ENCODE measurements around the gene PTTG1IP. TPM values are rescaled to one million over a fixed set of nuclear protein-coding genes. Genes with fewer than 3 reads are reported as not detected.

The PTTG1IP gene
- total RNA-seq, 1 donor from 2014 or later, result 98.1 TPM

- no peak overlapping the region for H3K9ac ChIP-seq (ENCODE audit: low read depth in 1 of 3, low read length in 3 of 3)
- no peak overlapping the region for H3K27ac ChIP-seq (ENCODE audit: low read depth, low read length)
- no peaks in the 10 kb centered on the region for H3K9me3 ChIP-seq (ENCODE audit: control insufficient read depth in 3 of 3, low read length in 3 of 3)
- H3K36me3 ChIP-seq (ENCODE audit: control insufficient read depth in 3 of 3, insufficient read depth in 3 of 3, low read length in 3 of 3), result peaks cover 0 to 9% (median 7%) of the 10 kb centered on the region in 3 donors
- peaks cover 0 to 5% (median 0%) of the 10 kb centered on the region in 3 donors for H3K4me1 ChIP-seq (ENCODE audit: control insufficient read depth in 3 of 3, insufficient read depth in 3 of 3, low read length in 3 of 3)
- peak overlapping the region in 1 of 3 donors; percentile 6 for H3K4me3 ChIP-seq (ENCODE audit: low read length in 3 of 3)
- H3K27me3 ChIP-seq (ENCODE audit: control insufficient read depth in 3 of 3, insufficient read depth in 3 of 3, low read length in 3 of 3), result peaks cover 8 to 27% (median 10%) of the 10 kb centered on the region in 3 donors
Observed at GRCh38 chr21:44902268-44903049, 29.0 kb upstream of the PTTG1IP start.

GRCh38 chr21:44901391-44902074, 28.0 kb upstream of the PTTG1IP start:
- H3K36me3 ChIP-seq (ENCODE audit: control insufficient read depth in 3 of 3, insufficient read depth in 3 of 3, low read length in 3 of 3), result peaks cover 0 to 9% (median 7%) of the 10 kb centered on the region in 3 donors
- peaks cover 0 to 5% (median 0%) of the 10 kb centered on the region in 3 donors for H3K4me1 ChIP-seq (ENCODE audit: control insufficient read depth in 3 of 3, insufficient read depth in 3 of 3, low read length in 3 of 3)
- peaks cover 8 to 25% (median 13%) of the 10 kb centered on the region in 3 donors for H3K27me3 ChIP-seq (ENCODE audit: control insufficient read depth in 3 of 3, insufficient read depth in 3 of 3, low read length in 3 of 3)
- no peak overlapping the region for H3K4me3 ChIP-seq (ENCODE audit: low read length in 3 of 3)
- no peak overlapping the region for H3K27ac ChIP-seq (ENCODE audit: low read depth, low read length)
- no peaks in the 10 kb centered on the region for H3K9me3 ChIP-seq (ENCODE audit: control insufficient read depth in 3 of 3, low read length in 3 of 3)
- H3K9ac ChIP-seq (ENCODE audit: low read depth in 1 of 3, low read length in 3 of 3), result no peak overlapping the region

GRCh38 chr21:44900559-44901251, 27.2 kb upstream of the PTTG1IP start:
- Histone ChIP-seq H3K4me1 (ENCODE audit: control insufficient read depth in 3 of 3, insufficient read depth in 3 of 3, low read length in 3 of 3) (peaks cover 0 to 5% (median 0%) of the 10 kb centered on the region in 3 donors), H3K36me3 (ENCODE audit: control insufficient read depth in 3 of 3, insufficient read depth in 3 of 3, low read length in 3 of 3) (peaks cover 0 to 9% (median 7%) of the 10 kb centered on the region in 3 donors), H3K4me3 (ENCODE audit: low read length in 3 of 3) (no peak overlapping the region), H3K27me3 (ENCODE audit: control insufficient read depth in 3 of 3, insufficient read depth in 3 of 3, low read length in 3 of 3) (peaks cover 8 to 23% (median 16%) of the 10 kb centered on the region in 3 donors), H3K9me3 (ENCODE audit: control insufficient read depth in 3 of 3, low read length in 3 of 3) (no peaks in the 10 kb centered on the region), H3K9ac (ENCODE audit: low read depth in 1 of 3, low read length in 3 of 3) (no peak overlapping the region), H3K27ac (ENCODE audit: low read depth, low read length) (no peak overlapping the region)

GRCh38 chr21:44899768-44900558, 26.5 kb upstream of the PTTG1IP start:
- Histone ChIP-seq H3K27me3 (ENCODE audit: control insufficient read depth in 3 of 3, insufficient read depth in 3 of 3, low read length in 3 of 3) (peaks cover 8 to 19% (median 16%) of the 10 kb centered on the region in 3 donors), H3K36me3 (ENCODE audit: control insufficient read depth in 3 of 3, insufficient read depth in 3 of 3, low read length in 3 of 3) (peaks cover 0 to 9% (median 7%) of the 10 kb centered on the region in 3 donors), H3K4me1 (ENCODE audit: control insufficient read depth in 3 of 3, insufficient read depth in 3 of 3, low read length in 3 of 3) (peaks cover 0 to 5% (median 0%) of the 10 kb centered on the region in 3 donors), H3K27ac (ENCODE audit: low read depth, low read length) (no peak overlapping the region), H3K9ac (ENCODE audit: low read depth in 1 of 3, low read length in 3 of 3) (no peak overlapping the region), H3K9me3 (ENCODE audit: control insufficient read depth in 3 of 3, low read length in 3 of 3) (no peaks in the 10 kb centered on the region), H3K4me3 (ENCODE audit: low read length in 3 of 3) (no peak overlapping the region)

- no peak overlapping the region for H3K4me3 ChIP-seq (ENCODE audit: low read length in 3 of 3)
- no peak overlapping the region for H3K27ac ChIP-seq (ENCODE audit: low read depth, low read length)
- H3K4me1 ChIP-seq (ENCODE audit: control insufficient read depth in 3 of 3, insufficient read depth in 3 of 3, low read length in 3 of 3), result peaks cover 0 to 5% (median 0%) of the 10 kb centered on the region in 3 donors
- H3K9me3 ChIP-seq (ENCODE audit: control insufficient read depth in 3 of 3, low read length in 3 of 3), result no peaks in the 10 kb centered on the region
- H3K27me3 ChIP-seq (ENCODE audit: control insufficient read depth in 3 of 3, insufficient read depth in 3 of 3, low read length in 3 of 3), result peaks cover 8 to 21% (median 9%) of the 10 kb centered on the region in 3 donors
- H3K36me3 ChIP-seq (ENCODE audit: control insufficient read depth in 3 of 3, insufficient read depth in 3 of 3, low read length in 3 of 3), result peaks cover 0 to 9% (median 7%) of the 10 kb centered on the region in 3 donors
- no peak overlapping the region for H3K9ac ChIP-seq (ENCODE audit: low read depth in 1 of 3, low read length in 3 of 3)
Observed at GRCh38 chr21:44898851-44899767, 25.6 kb upstream of the PTTG1IP start.

- Histone ChIP-seq H3K36me3 (ENCODE audit: control insufficient read depth in 3 of 3, insufficient read depth in 3 of 3, low read length in 3 of 3) (peaks cover 0 to 9% (median 7%) of the 10 kb centered on the region in 3 donors), H3K4me3 (ENCODE audit: low read length in 3 of 3) (no peak overlapping the region), H3K9me3 (ENCODE audit: control insufficient read depth in 3 of 3, low read length in 3 of 3) (no peaks in the 10 kb centered on the region)
Observed at GRCh38 chr21:44898011-44898488, 24.6 kb upstream of the PTTG1IP start.

GRCh38 chr21:44897326-44898010, 24.0 kb upstream of the PTTG1IP start:
- Histone ChIP-seq H3K27ac (ENCODE audit: low read depth, low read length) (no peak overlapping the region), H3K27me3 (ENCODE audit: control insufficient read depth in 3 of 3, insufficient read depth in 3 of 3, low read length in 3 of 3) (peaks cover 8 to 32% (median 14%) of the 10 kb centered on the region in 3 donors), H3K9ac (ENCODE audit: low read depth in 1 of 3, low read length in 3 of 3) (no peak overlapping the region), H3K36me3 (ENCODE audit: control insufficient read depth in 3 of 3, insufficient read depth in 3 of 3, low read length in 3 of 3) (peaks cover 0 to 7% (median 7%) of the 10 kb centered on the region in 3 donors), H3K9me3 (ENCODE audit: control insufficient read depth in 3 of 3, low read length in 3 of 3) (no peaks in the 10 kb centered on the region), H3K4me3 (ENCODE audit: low read length in 3 of 3) (no peak overlapping the region), H3K4me1 (ENCODE audit: control insufficient read depth in 3 of 3, insufficient read depth in 3 of 3, low read length in 3 of 3) (peaks cover 0 to 1% (median 0%) of the 10 kb centered on the region in 3 donors)

More at GRCh38 chr21:44898011-44898488, 24.6 kb upstream of the PTTG1IP start:
- no peak overlapping the region for H3K9ac ChIP-seq (ENCODE audit: low read depth in 1 of 3, low read length in 3 of 3)
- H3K27me3 ChIP-seq (ENCODE audit: control insufficient read depth in 3 of 3, insufficient read depth in 3 of 3, low read length in 3 of 3), result peaks cover 8 to 29% (median 14%) of the 10 kb centered on the region in 3 donors
- no peak overlapping the region for H3K27ac ChIP-seq (ENCODE audit: low read depth, low read length)
- H3K4me1 ChIP-seq (ENCODE audit: control insufficient read depth in 3 of 3, insufficient read depth in 3 of 3, low read length in 3 of 3), result peaks cover 0 to 5% (median 0%) of the 10 kb centered on the region in 3 donors

- Histone ChIP-seq H3K27ac (ENCODE audit: low read depth, low read length) (no peak overlapping the region), H3K9ac (ENCODE audit: low read depth in 1 of 3, low read length in 3 of 3) (no peak overlapping the region), H3K4me1 (ENCODE audit: control insufficient read depth in 3 of 3, insufficient read depth in 3 of 3, low read length in 3 of 3) (no peaks in the 10 kb centered on the region), H3K27me3 (ENCODE audit: control insufficient read depth in 3 of 3, insufficient read depth in 3 of 3, low read length in 3 of 3) (peaks cover 12 to 32% (median 17%) of the 10 kb centered on the region in 3 donors), H3K9me3 (ENCODE audit: control insufficient read depth in 3 of 3, low read length in 3 of 3) (no peaks in the 10 kb centered on the region), H3K36me3 (ENCODE audit: control insufficient read depth in 3 of 3, insufficient read depth in 3 of 3, low read length in 3 of 3) (peaks cover 0 to under 1% (median 0%) of the 10 kb centered on the region in 3 donors), H3K4me3 (ENCODE audit: low read length in 3 of 3) (no peak overlapping the region)
Observed at GRCh38 chr21:44896561-44897286, 23.2 kb upstream of the PTTG1IP start.
